GM19023 (cell line): ENCODE data around the gene TTC39C.

Experiments used
- ATAC-seq: cut with Tn5 transposase; IDR thresholded peaks from one replicate; pipeline ENCODE4 v1.9.1; 2021; ENCODE audit warnings: mild to moderate bottlenecking, moderate library complexity; ENCODE audit not compliant: unreplicated experiment

Gene TTC39C

DNA sequence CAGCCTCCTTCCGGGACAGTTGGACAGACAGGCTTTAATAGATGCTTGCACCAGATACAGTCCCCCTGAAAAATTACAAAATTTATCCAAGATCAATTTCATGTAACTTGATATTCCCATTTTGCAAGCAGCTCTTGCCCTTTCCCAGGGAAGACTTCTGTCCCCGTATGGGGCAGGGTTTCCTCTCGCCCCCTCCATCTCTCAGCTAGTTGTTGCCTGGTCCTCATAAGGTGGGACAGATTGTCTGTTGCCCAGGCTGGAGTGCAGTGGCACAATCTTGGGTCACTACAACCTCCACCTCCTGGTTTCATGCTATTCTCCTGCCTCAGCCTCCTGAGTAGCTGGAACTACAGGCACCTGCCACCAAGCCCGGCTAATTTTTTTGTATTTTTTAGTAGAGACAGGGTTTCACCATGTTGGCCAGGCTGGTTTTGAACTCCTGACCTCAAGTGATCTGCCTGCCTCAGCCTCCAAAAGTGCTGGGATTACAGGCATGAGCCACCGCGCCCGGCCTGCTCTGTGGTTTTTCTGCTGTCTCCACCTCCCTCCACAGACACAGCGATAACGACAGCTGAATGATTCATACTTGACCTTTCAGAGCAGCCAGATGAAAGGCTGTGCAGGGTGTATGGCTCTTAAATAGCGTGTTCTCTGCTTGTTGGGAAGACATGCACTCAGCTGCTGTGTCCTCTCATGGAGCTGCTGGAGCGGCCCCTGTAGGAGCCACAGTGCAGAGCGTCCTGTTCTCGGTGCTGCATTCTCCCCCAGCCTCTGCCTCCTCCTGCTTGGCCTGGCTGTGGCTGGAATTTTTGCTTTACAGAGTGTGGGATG lies 61.4 kb downstream of the TTC39C start:
- ATAC-seq = peak; percentile 69

DNA sequence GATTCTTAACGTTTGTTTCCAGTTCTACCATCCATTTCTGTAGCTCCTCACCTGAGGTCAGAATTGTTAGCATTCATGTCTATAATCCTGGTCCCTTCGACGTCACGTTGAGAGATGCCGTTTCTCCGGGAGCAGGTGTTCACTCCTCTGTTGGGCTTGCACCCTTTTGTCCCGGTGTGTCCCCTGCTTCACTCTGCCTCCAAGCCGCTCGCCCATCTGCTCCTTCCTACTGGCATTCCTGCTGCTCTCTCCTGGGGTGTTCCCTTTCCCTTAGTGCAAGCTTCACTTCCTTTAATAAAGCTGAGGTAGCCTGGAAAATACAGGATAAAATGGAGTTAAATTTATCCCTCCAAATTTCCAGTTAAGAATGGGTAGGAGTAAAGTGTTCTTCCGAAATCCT lies 62.4 kb downstream of the TTC39C start:
- ATAC-seq = no peak

DNA sequence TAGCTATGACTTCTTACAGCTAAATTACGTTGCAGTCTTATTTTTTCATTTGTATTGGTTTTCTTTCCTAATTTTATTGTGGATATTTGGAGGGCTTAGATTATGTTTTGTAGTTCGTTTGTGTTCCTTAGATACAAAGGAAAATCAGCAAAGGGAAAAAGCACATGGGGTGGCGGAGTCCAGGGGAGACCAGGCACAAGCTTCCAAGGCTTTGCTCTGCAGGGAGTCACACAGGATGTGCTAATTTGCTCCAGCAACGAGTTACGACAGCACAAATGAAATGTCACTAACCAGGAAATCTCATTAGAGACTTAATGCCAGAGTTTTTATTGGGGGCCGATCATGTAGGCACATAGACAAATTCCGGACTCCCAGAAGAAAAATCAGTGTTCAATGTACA lies 63.8 kb downstream of the TTC39C start:
- ATAC-seq = no peak

DNA sequence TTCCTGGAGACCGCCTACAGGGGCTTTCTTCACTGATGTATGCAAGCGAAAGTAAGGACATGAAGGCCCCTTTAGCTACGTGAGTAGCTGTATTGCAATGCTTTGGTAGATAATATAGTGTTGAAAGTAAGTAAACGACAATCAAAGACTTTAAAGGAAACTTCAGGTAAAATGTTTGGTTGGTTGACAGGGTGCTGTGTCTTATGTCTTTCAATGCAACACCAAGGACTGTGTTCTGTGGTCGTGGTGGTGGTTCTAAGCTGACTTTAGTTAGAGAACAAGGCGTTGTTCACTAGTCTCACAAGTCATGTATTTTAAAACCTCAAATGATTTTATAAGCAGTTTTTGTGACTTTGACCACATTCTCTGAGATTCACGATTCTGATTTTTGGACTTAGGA lies 66.3 kb downstream of the TTC39C start:
- ATAC-seq = no peak

DNA sequence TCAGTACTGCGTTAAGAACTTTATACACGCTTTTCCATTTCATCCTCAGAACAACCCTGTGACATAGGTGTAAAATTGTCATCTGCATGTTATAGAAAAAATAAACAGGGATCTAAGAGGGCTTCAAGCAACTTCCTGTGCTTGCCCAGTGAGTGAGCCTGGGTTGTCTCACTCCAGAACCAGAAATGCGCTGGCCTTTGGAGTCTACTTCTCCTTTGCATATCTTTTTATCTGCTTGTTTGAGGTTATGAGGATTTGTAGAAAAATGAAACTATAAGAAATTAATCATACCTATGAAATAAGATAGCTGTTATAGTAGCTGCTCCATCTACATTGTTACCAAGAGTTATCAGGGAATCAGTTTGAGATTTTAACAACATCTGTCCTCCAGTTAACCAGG lies 69.0 kb downstream of the TTC39C start:
- no peak for ATAC-seq

DNA sequence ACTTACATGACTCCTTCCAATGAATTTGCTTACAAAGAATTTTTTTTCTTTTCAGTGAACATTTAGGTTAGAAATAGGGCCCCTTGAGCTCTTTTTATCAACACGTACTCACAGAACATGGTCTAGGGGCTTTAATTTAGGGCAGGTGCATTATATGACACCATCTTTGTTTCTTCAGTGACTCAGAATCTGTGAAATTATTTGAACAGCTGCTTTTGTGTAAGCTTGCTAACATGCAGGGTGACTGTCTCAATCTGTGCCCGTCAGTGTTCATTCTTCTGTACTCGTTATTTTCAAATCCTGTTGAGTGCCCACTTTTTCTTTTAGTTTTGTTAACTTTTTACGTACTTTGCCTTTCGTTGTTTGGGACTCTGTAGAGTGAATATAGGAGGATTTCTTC lies 71.5 kb downstream of the TTC39C start:
- ATAC-seq = no peak

DNA sequence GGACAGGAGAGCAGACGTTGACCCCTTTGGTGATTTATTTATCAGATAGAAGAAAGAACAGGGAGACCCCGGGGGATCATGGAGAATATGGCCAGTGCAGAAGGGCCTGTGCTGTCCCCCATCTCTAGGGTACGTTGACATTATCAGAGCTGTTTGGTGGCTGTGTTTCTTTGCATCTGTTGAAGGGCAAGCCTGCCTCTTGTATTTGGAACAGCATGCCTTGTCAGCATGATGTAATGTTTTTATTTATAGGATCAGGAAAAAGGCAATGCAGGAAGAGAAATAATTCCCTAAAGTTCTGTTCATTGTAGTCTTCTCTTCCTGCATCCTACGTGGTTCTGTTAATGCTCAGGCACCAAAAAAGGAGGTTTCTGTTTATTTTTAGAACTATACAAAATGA lies 74.5 kb downstream of the TTC39C start:
- no peak for ATAC-seq

DNA sequence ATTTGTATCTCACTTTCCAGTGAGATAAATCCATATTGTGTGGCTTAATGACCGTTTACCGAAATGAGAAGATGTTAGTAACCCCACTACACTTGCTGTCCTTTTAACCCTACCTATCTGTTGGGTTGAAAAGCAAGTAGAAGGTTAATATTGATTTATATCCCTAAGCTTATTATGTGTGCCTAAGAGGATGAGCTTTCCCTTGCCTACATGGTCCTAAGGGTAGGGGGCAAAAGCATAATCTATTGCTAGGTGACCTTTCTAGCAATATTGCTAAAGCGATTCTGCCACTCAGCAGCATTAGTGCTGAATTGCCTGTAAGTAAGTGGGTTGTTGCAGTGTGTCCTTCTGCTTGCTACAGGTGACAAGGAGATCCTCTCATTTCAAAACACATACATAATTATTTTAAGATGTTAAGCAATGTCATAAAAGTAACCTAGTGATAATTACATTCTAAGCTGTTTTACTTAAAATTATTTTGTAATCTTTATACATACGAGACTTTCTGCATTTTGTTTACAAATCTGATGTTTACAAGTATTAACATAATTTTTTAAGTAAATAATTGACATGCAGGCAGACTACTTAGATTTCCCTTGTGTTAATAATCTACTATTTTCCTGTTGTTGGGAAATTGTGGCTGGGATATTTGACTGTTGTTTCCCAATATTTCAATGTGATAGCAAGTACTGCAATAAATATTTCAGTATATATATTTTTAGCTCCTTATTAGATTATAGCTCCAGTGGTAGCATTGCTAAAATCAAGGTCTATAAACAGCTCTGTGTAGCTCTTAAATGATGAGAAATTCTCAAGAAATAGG lies 75.2 kb downstream of the TTC39C start:
- no peak for ATAC-seq

DNA sequence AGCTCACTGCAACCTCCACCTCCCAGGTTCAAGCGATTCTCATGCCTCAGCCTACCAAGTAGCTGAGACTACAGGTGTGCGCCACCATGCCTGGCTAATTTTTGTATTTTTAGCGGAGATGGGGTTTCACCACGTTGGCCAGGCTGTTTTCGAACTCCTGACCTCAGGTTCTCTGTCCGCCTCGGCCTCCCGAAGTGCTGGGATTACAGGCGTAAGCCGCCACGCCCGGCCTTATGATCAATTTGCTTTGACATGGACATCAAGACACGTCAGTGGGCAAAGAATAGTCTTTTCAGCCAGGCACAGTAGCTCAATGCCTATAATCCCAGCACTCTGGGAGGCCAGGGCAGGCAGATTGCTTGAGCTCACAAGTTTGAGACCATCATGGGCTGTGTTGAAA lies 76.3 kb downstream of the TTC39C start:
- ATAC-seq = no peak

DNA sequence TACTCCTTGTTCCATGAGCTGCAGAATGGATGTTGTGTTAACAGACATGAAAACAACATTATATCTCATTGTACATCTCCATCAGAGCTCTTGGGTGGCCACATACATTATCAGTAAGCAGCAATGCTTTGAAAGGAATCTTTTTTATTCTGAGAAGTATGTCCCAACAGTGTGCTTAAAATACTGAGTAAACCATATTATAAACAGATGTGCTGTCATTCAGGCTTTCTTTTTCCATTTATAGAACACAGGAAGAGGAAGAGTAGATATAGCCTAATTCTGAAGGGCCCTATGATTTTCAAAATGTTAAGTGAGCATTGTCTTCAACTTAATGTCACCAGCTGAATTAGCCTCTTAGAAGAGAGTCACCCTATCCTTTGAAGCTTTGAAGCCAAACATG lies 80.0 kb downstream of the TTC39C start:
- no peak for ATAC-seq

DNA sequence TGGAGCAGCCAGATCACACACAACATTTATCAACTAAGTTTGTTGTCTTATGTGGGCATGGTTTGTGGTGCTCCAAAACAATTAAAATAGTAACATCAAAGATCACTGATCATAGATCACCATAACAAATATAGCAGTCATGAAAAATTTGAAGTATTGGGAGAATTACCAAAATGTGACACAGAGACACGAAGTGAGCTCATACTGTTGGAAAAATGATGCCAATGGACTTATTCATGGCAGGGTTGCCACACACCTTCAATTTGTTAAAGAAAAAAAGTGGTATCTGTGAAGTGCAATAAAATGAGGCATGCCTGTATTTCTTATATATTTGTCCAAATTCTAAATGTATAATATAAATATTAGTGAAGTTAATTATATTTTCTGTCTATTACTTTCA lies 81.4 kb downstream of the TTC39C start:
- no peak for ATAC-seq

DNA sequence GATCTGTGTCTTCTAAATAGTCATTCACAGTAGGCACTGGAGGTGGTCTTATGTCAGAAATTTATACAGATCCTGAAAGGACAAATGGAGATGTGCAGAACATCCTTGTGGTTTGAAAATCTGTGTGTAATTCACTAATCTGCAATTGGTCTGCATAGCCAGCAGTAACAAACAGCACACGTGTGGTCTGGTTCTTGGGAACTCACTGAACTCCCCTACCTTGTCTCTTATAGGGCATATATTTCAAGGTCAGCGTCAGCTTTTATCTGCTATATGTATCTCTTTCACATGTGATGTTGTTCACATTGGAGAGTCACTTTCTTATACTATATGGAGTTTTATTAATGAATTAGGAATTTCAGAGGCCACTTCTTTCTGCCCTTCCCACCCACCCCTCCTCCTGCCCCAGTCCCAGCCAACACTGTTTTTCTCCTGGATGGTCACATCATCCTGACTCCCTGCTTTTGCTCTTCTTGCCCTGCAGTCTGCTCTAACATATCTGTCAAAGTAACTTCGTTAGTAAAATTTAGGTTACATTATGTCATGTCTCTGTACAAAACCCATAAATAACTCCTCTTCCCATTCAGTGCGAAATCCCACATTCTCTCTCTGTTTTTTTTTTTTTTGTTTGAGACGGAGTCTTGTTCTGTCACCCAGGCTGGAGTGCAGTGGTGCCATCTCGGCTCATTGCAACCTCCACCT lies 88.9 kb downstream of the TTC39C start:
- no peak for ATAC-seq

DNA sequence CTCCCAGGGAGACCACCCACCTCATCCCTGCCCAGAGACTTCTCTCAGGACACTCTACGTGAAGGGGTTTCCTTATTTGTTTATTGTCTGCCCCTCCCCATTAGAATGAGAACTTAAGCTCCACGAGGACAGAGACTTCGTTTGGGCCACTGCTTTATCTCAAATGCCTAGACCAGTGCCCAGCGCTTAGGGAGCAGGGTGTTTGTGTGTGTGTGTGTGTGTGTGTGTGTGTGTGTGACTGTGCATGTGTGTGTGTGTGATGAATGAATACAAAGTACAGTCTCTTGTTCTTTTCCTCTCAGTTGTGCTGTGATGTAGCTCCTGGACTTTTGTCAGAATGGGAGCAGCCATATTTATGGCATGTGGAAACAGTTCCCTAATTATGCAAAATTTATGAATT lies 89.9 kb downstream of the TTC39C start:
- no peak for ATAC-seq

DNA sequence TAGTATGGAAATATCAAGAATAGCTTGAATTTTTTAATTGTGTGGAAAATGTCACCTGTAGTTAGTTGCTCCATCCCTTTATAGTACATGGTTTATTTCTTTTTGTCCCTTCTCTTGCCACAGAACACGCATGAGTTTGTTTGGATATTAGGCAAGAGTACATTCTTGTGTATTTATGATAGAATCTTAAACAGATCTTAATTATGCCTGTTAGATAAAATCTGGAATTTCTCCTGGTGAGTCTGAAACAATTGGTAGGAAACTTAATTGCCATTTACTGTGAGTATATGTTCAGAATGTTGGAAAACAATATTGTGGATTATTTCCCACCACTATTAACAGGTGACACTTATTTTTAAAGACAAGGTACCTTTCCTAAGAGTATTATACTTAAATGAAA lies 94.1 kb downstream of the TTC39C start:
- no peak for ATAC-seq

DNA sequence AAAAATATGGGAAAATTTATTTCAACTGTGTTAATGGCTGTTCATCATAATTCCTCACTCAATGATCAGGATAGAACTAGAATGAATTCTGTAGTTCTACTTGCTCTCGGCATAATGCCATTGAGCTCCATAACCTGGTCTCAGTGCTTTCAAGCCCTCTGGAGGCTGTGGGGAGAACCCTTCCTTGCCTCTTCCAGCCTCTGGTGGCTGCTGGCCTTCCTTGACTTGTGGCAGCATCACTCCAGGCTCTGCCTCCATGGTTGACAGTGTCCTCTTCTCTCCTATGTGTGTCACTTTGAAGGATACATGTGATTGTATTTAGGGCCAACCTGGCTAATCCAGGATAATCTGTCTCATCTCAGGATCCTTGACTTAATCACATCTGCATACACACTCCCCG lies 97.4 kb downstream of the TTC39C start:
- no peak for ATAC-seq

DNA sequence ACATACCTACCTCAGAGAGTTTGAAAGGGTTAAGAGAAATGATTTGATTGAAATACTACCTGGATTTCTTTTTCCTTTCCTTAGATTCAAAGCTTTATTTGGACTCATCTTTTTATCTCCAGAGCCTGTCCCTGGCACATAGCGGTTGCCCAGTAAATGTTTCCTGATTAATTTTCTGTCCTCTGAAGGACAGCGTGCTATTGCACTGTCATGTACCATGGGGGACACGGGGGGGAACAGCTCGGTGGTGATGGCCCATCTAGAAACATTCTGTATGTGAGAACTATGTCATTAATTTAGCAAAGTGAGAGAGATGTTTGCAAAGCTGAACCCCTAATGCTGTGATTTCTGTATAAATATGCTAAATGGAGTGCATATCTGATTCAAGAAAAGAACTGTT lies 97.9 kb downstream of the TTC39C start:
- no peak for ATAC-seq

DNA sequence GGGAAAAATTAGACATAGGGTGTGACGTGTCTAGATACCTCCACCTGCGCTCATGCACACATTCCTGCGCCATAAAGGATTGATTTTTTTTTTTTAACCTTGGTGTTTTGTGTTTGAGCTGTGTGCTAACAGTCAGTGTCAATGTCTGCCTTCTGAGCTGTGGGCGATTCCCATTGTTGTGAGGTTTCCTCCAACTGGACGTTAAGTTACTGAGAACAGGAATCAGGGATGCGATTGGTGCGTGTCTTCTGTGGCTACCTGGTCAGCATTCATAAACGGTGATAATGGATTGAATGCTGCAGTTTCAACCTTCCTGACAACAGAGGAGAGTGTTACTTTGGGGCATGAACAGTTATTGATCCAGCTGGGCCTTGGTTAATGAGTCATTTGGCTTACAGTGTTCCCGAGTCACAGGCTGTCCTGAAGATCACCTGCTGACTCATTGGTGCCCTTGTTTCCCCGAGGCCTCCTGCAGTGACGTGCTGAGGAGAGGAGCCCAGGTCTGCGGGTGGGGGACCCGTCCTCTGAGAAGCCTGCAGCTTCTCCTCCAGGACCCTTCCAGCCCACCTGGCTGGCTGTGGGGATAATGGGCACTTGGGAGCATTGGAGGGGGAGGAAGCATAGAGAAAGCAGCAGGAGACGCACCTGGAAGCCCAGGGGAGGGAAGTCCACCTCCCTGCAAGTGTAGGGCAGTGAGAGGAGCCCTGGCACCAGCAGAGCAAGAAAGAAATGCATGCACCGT lies 98.5 kb downstream of the TTC39C start:
- ATAC-seq = no peak

DNA sequence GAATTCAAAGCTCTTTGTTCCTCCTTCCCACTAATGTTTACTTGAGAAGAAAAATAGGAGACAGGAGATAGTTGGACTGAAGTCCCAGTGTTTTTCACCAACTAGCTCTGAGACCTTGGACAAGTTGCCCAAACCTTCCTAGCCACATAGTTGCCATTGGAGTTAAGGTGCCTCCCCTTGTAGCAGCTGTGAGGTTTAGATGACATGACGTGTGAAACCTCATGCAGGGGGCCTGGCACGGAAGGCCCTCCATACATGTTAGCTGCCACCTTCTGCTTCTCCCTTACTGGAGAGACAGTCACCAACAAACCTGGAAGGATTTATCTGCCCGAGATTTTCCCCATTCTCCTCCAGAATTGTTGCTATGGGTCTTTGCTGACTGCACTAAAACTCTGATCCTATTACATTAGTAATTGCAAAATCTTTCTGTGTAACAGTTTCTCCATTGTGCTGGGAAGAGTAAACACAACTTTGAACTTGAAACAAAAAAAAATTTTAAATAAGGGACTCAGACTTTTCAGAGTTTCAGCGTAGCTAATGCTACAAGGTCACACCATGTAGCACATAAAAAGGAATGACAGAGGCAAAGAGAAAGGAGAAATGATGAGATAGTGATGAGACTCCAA lies 100.5 kb downstream of the TTC39C start:
- no peak for ATAC-seq

DNA sequence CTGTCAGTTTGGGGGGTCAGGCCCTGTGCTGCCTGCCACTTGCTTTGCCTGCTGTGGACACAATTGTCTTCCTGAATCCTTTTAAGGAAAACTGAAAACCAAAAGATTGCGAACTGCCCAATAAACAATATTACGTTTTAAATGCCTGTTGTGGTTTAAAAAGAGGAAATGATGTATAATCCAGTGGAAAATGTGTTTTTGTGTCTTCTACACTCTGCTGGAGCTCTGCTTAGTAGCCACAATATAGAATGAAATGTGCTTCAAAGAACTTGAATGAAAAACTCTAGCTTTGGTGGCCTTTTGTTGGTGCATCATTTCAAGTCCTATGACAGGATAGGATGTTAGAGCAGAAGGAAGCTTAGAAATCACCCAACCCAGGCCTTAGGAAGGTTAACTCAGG lies 101.1 kb downstream of the TTC39C start:
- ATAC-seq = no peak

DNA sequence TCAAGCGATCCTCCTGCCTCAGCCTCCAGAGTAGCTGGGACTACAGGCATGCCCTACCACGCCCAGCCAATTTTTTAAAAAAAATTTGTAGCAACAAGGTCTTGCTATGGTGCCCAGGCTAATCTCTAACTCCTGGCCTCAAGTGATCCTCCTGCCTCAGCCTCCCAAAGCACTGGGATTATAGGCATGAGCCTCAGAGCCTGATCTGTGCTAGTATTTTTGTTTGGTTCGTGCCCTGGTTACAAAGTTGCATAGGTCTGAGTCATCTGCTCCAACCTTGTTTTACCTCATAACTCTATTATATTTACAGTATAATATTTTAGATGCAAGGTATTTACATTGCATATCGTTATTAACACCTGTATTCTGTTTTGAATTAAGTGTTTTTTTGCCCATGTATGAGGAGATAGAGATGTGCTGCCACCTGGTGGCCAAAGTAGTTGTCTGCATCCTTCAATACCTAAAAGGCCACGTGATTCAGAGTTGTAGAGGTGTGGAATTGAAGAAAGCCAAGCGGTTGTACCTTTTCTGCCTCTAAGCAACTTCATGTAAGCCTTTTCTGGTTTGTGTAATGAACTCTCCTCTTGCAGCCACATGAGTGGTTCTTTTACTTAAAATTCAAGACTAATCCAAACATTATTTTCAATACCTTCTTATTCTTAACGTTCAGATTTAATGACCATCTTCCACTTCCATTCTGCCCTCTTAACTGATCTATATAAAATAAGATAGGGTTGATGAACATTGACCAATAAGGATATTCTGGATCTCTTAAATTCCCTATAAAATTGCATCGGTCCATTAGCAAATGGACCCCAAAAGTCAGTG lies 104.4 kb downstream of the TTC39C start:
- no peak for ATAC-seq
